Peyer's patch (tissue), 4 donors: ENCODE results near the gene RASD1. TPM values are rescaled to one million over a fixed set of nuclear protein-coding genes. Genes with fewer than 3 reads are reported as not detected.

ENCODE experiments used
- DNase-seq, 3 donors: peaks; one replicate each; pipeline ENCODE4 v3.0.0-alpha.2; 2017 to 2019
- H3K27ac ChIP-seq, 4 donors: fragments of 200-600 bp; sonication (generic); one replicate each; pipeline ENCODE4 v1.5.1; 2016 to 2019
- H3K27me3 ChIP-seq, 2 donors: fragments of 200-600 bp; sonication (generic); one replicate each; pipeline ENCODE4 v1.5.1; 2019
- H3K36me3 ChIP-seq, 3 donors: fragments of 200-600 bp; sonication (generic); one replicate each; pipeline ENCODE4 v1.5.1; 2016 to 2019
- H3K4me1 ChIP-seq, 4 donors: fragments of 200-600 bp; sonication (generic); one replicate each; pipeline ENCODE4 v1.5.1; 2016 to 2019
- H3K4me3 ChIP-seq, 4 donors: fragments of 200-600 bp; sonication (generic); 1 replicate in 3 of 4; 2 replicates in 1 of 4; pipeline ENCODE4 v1.5.1; 2016 to 2019; ENCODE audit warnings: mild to moderate bottlenecking in 1 of 4
- H3K9me3 ChIP-seq, 4 donors: fragments of 200-600 bp; sonication (generic); one replicate each; pipeline ENCODE4 v1.5.1; 2016 to 2019; ENCODE audit warnings: mild to moderate bottlenecking in 1 of 4
- CTCF ChIP-seq, 6 experiments: fragments of 450-650 bp in 4 of 6; fragments of 200-600 bp in 2 of 6; sonication (generic) in 1 of 6; IDR thresholded peaks; one replicate each; pipeline ENCODE4 v1.5.1; 2017 to 2019; ENCODE audit warnings: antibody characterized with exemption in 6 of 6, mild to moderate bottlenecking in 3 of 6, moderate library complexity in 1 of 6
- POLR2A ChIP-seq, 2 donors: fragments of 450-650 bp; IDR thresholded peaks; one replicate each; pipeline ENCODE4 v1.5.1; 2017; ENCODE audit warnings: antibody characterized with exemption in 2 of 2, mild to moderate bottlenecking in 2 of 2, moderate library complexity in 2 of 2
- total RNA-seq, 4 donors: library from RNA; depleted of rRNA; stranded (reverse); fragments of >200 nt; gene quantifications; one replicate each; pipeline ENCODE4 v1.1.0, GENCODE V29; 2016

Gene RASD1
- total RNA-seq, 4 donors from 2014 or later, result 15.0 to 32.2 (median 25.1) TPM

- Histone ChIP-seq H3K36me3 (peaks cover 0 to 17% (median 0%) of the 10 kb centered on the region in 3 donors), H3K4me3 (peak overlapping the region; percentile 31 to 63 (median 58)), H3K4me1 (peaks cover 0 to 25% (median 17%) of the 10 kb centered on the region in 4 donors), H3K27ac (peak overlapping the region in 3 of 4 donors; percentile 30 to 78 (median 51)), H3K9me3 (no peaks in the 10 kb centered on the region), H3K27me3 (no peaks in the 10 kb centered on the region)
- DNase-seq, result peak in 2 of 3 donors; percentile 57 to 68
- TF ChIP-seq POLR2A (IDR thresholded peaks at IDR 0.05) (no peak), CTCF (IDR thresholded peaks at IDR 0.05) (no peak)
These were observed 1.2 kb downstream of the RASD1 start for GRCh38 chr17:17494870-17495535.

- H3K27me3 ChIP-seq, result no peaks in the 10 kb centered on the region
- peaks cover 0 to 25% (median 17%) of the 10 kb centered on the region in 4 donors for H3K4me1 ChIP-seq
- TF ChIP-seq CTCF (IDR thresholded peaks at IDR 0.05) (no peak), POLR2A (IDR thresholded peaks at IDR 0.05) (no peak)
- peaks cover 0 to 21% (median 0%) of the 10 kb centered on the region in 3 donors for H3K36me3 ChIP-seq
- no peak for DNase-seq
- no peaks in the 10 kb centered on the region for H3K9me3 ChIP-seq
- H3K4me3 ChIP-seq, result peak overlapping the region in 3 of 4 donors; percentile 31 to 63 (median 59)
- H3K27ac ChIP-seq, result peak overlapping the region in 3 of 4 donors; percentile 30 to 78 (median 51)
These were observed 1.7 kb downstream of the RASD1 start for GRCh38 chr17:17494499-17494869.

- Histone ChIP-seq H3K9me3 (no peaks in the 10 kb centered on the region), H3K4me3 (peak overlapping the region in 1 of 4 donors; percentile 63), H3K4me1 (peaks cover 0 to 25% (median 17%) of the 10 kb centered on the region in 4 donors), H3K27ac (peak overlapping the region in 1 of 4 donors; percentile 78), H3K27me3 (no peaks in the 10 kb centered on the region), H3K36me3 (peaks cover 0 to 21% (median 0%) of the 10 kb centered on the region in 3 donors)
- no peak for DNase-seq
- TF ChIP-seq POLR2A (IDR thresholded peaks at IDR 0.05) (no peak), CTCF (IDR thresholded peaks at IDR 0.05) (no peak)
These were observed 2.2 kb downstream of the RASD1 start for GRCh38 chr17:17493986-17494466.

GRCh38 chr17:17493249-17493985, 2.8 kb downstream of the RASD1 start:
- Histone ChIP-seq H3K9me3 (no peaks in the 10 kb centered on the region), H3K4me3 (peak overlapping the region in 1 of 4 donors; percentile 63), H3K4me1 (peaks cover 0 to 25% (median 16%) of the 10 kb centered on the region in 4 donors), H3K27me3 (no peaks in the 10 kb centered on the region), H3K27ac (peak overlapping the region in 1 of 4 donors; percentile 23), H3K36me3 (peaks cover 0 to 21% (median 0%) of the 10 kb centered on the region in 3 donors)
- TF ChIP-seq POLR2A (IDR thresholded peaks at IDR 0.05) (peak in 1 of 2 donors; percentile 14), CTCF (IDR thresholded peaks at IDR 0.05) (no peak)
- no peak for DNase-seq

- no peak overlapping the region for H3K27ac ChIP-seq
- H3K36me3 ChIP-seq, result peaks cover 0 to 27% (median 0%) of the 10 kb centered on the region in 3 donors
- H3K4me3 ChIP-seq, result no peak overlapping the region
- H3K9me3 ChIP-seq, result no peaks in the 10 kb centered on the region
- H3K4me1 ChIP-seq, result peaks cover 0 to 25% (median 15%) of the 10 kb centered on the region in 4 donors
- TF ChIP-seq CTCF (IDR thresholded peaks at IDR 0.05) (no peak), POLR2A (IDR thresholded peaks at IDR 0.05) (no peak)
- no peaks in the 10 kb centered on the region for H3K27me3 ChIP-seq
- DNase-seq, result no peak
These were observed 3.6 kb downstream of the RASD1 start for GRCh38 chr17:17492571-17492970.
